ENCODE measurements around the gene KCNAB1.

GRCh38 chr3:156582532-156583183 lies 462.3 kb downstream of the KCNAB1 start:
- no peak for TF ChIP-seq EZH2 (IDR thresholded peaks at IDR 0.05; ENCODE audit: borderline replicate concordance)
- TF ChIP-seq CTCF (IDR thresholded peaks at IDR 0.05; ENCODE audit: poor library complexity): no peak
- TF ChIP-seq EZH2phosphoT487 (IDR thresholded peaks at IDR 0.05; ENCODE audit: low read depth, severe bottlenecking, unreplicated experiment): no peak

Measured in hepatocyte (in vitro differentiated cells).